NCI-H1417 treated with DMSO at 0.1 percent for 48 hours (cell line): Measurements from ENCODE around the gene FCSK.
"Not testable (repeated sequence)": the region's sequence is repeated elsewhere in the genome, so short reads cannot be mapped to it uniquely, and the experiment has no call there.

Experiments used
- DNase-seq: peaks from one replicate; lab custom pipeline; 2025; lab: John Stamatoyannopoulos, UW

The FCSK gene

GRCh38 chr16:70432356-70432722 lies 22.1 kb upstream of the FCSK start:
- DNase-seq = no peak

DNA sequence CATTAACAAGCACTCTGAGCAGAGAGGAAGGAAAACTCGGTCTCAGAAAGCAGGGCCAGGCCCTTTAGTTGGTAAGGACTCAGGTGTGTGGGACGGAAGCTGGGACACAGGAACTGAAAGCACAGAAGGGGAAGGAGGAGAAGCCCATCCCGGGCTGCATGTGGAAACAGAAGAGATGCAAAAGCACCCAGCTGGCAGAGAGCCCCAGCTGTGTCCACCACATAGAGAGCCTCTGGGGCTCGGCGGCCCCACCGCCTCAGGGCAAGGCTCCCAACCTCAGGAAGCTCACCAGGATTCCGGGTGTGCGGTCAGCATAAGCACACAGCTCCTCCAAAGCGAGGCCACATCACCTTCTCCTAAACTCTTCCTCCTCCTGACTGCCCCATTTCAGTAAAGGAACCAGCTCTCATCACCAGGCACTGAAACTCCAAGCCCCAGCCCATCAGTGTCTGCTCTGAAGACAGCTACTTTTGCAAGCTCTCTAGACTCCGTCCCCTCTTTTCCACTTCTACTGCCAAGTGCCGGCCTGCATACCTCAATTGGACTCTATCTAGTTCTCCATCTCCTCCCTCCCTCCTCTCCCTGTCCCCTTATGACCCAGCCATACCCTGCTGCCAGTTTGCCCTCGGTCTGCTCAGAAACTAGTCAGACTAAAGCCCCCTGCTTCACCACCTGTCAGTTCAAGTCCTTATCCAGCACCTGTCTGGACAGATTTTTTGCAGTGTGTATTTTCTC lies 21.5 kb upstream of the FCSK start:
- DNase-seq = no peak

GRCh38 chr16:70433458-70434103 lies 20.8 kb upstream of the FCSK start:
- no peak for DNase-seq

GRCh38 chr16:70434484-70435260 lies 19.7 kb upstream of the FCSK start:
- no peak for DNase-seq

GRCh38 chr16:70437017-70437581 lies 17.3 kb upstream of the FCSK start:
- no peak for DNase-seq

DNA sequence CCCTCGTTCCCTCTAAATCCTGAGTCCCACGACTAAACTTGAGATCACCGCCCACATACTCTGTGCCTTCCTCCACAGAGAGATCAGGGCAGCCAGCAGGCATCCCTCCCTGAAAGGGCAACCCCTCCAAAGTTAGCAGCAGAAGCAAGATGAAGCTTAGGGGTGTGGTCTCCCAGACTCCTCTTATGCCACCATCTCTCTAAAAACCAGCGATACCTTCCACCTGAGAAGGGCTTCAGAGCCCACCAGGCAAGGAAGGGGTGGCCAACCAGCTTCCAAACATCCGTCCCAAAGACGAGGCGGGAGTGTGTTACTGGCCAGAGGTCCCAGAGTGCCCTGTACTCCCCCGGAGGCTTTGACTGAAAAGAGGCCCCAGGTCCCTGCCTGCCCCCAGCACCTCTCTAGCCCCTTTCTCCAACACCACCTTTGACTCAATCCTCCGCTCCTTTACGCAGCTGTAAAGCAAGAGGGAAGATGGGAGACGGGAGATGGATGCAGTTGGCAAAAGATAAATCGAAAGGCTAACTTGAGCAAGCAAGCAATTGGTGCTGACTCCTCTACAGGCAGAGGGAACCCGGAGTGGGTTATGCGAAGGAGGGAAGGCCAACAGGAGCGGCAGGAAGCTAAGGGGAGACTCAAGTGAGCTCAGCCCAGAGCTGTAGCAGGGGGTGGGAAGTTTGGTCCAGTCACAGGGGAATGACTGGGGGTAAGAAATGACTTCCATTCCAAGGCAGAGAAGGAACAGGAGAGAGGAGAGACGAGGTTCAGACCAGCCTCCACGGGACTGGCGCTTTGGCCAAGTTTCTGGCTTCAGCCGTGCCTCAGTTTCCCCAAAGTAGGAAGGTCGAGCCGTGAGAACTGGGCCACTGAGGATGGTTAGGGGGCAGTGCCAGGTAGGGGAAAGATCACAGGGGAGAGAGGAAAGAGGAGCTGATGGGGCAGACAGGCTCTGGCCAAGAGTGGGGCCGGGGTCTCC lies 16.5 kb upstream of the FCSK start:
- DNase-seq = no peak

GRCh38 chr16:70438585-70438968 lies 15.8 kb upstream of the FCSK start:
- DNase-seq = no peak

DNA sequence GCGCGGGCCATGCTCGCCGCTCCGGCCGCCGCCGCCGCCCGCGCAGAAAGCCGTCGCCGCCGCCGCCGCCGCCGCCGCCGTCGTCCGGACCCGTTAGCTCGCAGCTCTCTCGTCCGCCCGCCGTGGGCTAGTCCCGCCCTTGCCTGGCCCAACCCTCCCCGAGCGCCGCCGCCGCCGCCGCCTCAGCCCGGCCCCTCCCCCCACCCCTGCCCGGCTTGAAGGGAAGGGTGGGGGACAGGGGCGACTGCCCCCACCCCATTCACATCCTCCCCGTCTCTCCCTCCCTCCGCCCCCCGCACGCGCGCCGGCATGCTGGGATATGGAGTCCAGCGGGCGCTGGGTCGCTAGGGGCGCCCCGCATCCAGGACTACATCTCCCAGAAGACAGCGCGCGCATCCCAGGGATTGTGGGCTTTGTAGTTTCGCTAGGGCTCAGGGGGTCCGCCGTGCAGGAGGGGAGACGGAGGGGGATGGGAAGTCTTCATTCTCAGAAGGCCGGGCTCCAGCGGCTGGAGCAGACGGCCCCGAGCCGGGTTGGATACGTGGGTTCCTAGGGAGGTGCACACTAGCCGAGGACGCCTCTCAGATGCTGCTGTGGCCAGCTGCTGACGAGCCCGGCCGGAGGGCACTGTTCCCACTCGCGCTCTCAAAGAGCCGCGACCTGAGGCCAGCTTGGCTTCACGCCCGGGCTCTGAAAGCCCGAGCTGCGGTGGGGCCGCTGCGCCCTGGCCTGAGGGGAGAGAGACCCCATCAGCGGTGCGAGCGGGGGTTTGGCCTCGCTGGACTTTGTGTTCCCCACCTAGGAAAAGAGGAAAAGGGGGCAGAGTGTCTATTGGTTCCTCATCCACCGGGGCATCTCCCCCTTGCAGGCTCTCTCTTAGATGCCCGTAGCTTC lies 15.2 kb upstream of the FCSK start, which contains the start of gene ST3GAL2:
ST3GAL2 (minus strand) TSS at position 132 of the 894 bp plus-strand sequence. CDS start 40,570 bp downstream, outside the sequence.
- peak; percentile 64 for DNase-seq

- DNase-seq = no peak
These were observed 14.2 kb upstream of the FCSK start for GRCh38 chr16:70440009-70440692.

- no peak for DNase-seq
These were observed 12.9 kb upstream of the FCSK start for GRCh38 chr16:70441406-70441990.

GRCh38 chr16:70442344-70442743 lies 12.1 kb upstream of the FCSK start:
- no peak for DNase-seq

GRCh38 chr16:70444249-70445063 lies 9.9 kb upstream of the FCSK start:
- DNase-seq = no peak

GRCh38 chr16:70448075-70448474 lies 6.3 kb upstream of the FCSK start:
- no peak for DNase-seq

DNA sequence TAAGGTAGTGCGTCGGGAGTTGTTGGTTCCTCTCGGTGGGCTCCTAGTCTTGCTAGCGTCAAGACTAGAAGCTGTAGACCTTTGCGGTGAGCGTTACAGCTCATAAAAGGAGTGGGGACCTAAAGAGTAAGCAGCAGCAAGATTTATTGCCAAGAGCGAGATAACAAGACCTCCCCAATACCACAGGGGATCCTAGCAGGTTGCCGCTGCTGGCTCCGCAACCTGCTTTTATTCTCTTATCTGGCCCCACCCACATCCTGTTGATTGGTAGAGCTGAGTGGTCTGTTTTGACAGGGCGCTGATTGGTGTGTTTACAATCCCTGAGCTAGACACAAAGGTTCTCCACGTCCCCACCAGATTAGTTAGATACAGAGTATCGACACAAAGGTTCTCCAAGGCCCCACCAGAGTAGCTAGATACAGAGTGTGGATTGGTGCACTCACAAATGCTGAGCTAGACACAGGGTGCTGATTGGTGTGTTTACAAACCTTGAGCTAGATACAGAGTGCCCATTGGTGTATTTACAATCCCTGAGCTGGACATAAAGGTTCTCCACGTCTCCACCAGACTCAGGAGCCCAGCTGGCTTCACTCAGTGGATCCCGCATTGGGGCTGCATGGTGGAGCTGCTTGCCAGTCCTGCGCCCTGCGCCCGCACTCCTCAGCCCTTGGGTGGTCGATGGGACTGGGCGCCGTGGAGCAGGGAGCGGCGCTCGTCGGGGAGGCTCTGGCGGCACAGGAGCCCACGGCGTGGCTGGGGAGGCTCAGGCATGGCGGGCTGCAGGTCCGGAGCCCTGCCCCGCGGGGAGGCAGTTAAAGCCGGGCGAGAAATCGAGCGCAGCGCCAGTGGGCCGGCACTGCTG lies 4.0 kb upstream of the FCSK start:
- DNase-seq = not testable (repeated sequence)

DNA sequence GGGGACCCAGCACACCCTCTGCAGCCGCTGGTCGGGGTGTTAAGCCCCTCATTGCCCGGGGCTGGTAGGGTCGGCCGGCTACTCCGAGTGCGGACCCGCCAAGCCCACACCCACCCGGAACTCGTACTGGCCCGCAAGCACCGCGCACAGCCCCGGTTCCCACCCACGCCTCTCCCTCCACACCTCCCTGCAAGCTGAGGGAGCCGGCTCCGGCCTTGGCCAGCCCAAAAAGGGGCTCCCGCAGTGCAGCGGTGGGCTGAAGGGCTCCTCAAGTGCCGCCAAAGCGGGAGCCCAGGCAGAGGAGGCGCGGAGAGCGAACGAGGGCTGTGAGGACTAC lies 3.4 kb upstream of the FCSK start:
- not testable (repeated sequence) for DNase-seq

- DNase-seq = no peak
These were observed 1.1 kb upstream of the FCSK start for GRCh38 chr16:70453117-70453891.

DNA sequence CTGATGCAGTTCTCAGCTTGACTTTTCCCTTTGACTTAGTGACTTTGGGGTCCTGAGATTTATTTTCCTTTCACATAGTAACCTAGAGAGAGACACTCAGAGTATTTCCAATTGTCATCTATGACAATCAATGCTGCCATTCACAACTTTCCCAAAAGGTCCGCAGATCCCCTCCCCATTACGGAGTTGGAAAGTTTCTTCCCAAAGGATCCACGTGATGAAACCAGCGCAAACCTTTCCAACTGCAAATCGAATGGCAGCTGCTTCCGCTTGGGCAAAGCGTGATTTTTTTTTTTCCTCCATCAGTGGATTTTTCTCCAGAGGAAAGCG lies 538 bp upstream of the FCSK start:
- DNase-seq = no peak
